Endodermal cell (in vitro differentiated cells): Measurements from ENCODE around the gene MAFB. TPM values are rescaled to one million over a fixed set of nuclear protein-coding genes. Genes with fewer than 3 reads are reported as not detected.
A peak's percentile ranks its signal among the peaks of the same experiment; 100 is the strongest.

ENCODE experiments used
- DNase-seq: peaks from one replicate; pipeline ENCODE4 v3.0.0-alpha.2; 2017
- H3K27ac ChIP-seq: 2 replicates; pipeline ENCODE4 v1.5.1; 2013; ENCODE audit warnings: mild to moderate bottlenecking, low read depth, low read length, moderate library complexity
- H3K27me3 ChIP-seq: 2 replicates; pipeline ENCODE4 v1.6.1; 2013; ENCODE audit warnings: mild to moderate bottlenecking, low read length, moderate library complexity; ENCODE audit not compliant: insufficient read depth, control insufficient read depth, poor library complexity, severe bottlenecking
- H3K36me3 ChIP-seq: 2 replicates; pipeline ENCODE4 v1.7.0; 2013; ENCODE audit warnings: mild to moderate bottlenecking, low read length, moderate library complexity; ENCODE audit not compliant: control insufficient read depth, insufficient read depth
- H3K4me1 ChIP-seq: one replicate; pipeline ENCODE4 v1.7.0; 2013; ENCODE audit warnings: low read length; ENCODE audit not compliant: control insufficient read depth, insufficient read depth
- H3K4me3 ChIP-seq: 2 replicates; pipeline ENCODE4 v1.5.1; 2013; ENCODE audit warnings: mild to moderate bottlenecking, low read length, moderate library complexity
- H3K9ac ChIP-seq: 2 replicates; pipeline ENCODE4 v1.6.1; 2013; ENCODE audit warnings: mild to moderate bottlenecking, low read length, moderate library complexity; ENCODE audit not compliant: poor library complexity, severe bottlenecking; ENCODE audit errors: extremely low read depth
- H3K9me3 ChIP-seq: 2 replicates; pipeline ENCODE4 v1.6.1; 2013; ENCODE audit warnings: mild to moderate bottlenecking, low read length, moderate library complexity; ENCODE audit not compliant: control insufficient read depth
- H3K27ac Mint-ChIP-seq: 2 replicates; pipeline ENCODE4 v1.8.0; 2020; ENCODE audit warnings: mixed read lengths
- H3K27me3 Mint-ChIP-seq: 2 replicates; pipeline ENCODE4 v1.8.0; 2021; ENCODE audit warnings: mild to moderate bottlenecking, mixed read lengths; ENCODE audit not compliant: insufficient read depth
- H3K36me3 Mint-ChIP-seq: 2 replicates; pipeline ENCODE4 v1.8.0; 2020; ENCODE audit warnings: low read depth, mixed read lengths
- H3K4me1 Mint-ChIP-seq: 2 replicates; pipeline ENCODE4 v1.8.0; 2020; ENCODE audit warnings: mixed read lengths
- H3K4me3 Mint-ChIP-seq: 2 replicates; pipeline ENCODE4 v1.8.0; 2020; ENCODE audit warnings: mild to moderate bottlenecking, moderate library complexity, mixed read lengths
- H3K9me3 Mint-ChIP-seq: 2 replicates; pipeline ENCODE4 v1.8.0; 2020; ENCODE audit warnings: mild to moderate bottlenecking, mixed read lengths
- WGBS, 2 experiments: methylation state at CpG; one replicate each; pipeline versions ENCODE4 v1.1.5 to v1.1.7; 2013; ENCODE audit warnings: missing lambda C conversion rate in 2 of 2, mixed read lengths in 1 of 2; ENCODE audit not compliant: insufficient coverage in 1 of 2, insufficient read length in 1 of 2; 5-methylcytosine and 5-hydroxymethylcytosine counted together
- total RNA-seq, 2 donors: library from RNA; stranded (reverse); fragmentation: NEBNext Ultra II Directional in 1 of 2; extraction: Animal tissue kit (Norgen Biotek cat#: 25700) in 1 of 2; gene quantifications; 2 replicates in 1 of 2; 3 replicates in 1 of 2; pipeline ENCODE4 v1.2.1, GENCODE V29; 2021
- TF ChIP-seq, protein P1 (sequence below): fragments of 200-600 bp; sonication (generic); conservative IDR thresholded peaks from 2 replicates; pipeline ENCODE4 v1.5.0; 2021; ENCODE audit warnings: antibody characterized with exemption, mild to moderate bottlenecking

Gene MAFB
- total RNA-seq, 2 donors from 2014 or later = 0.90 to 1.5 TPM

GRCh38 chr20:40728470-40728869 is 39.4 kb upstream of the MAFB start:
- H3K27ac Mint-ChIP-seq = no peak overlapping the region
- 95% methylated on average over 1 of the region's 1 CpG; no CpG with 5 or more reads in 1 of the 2 experiments for WGBS, 2 experiments

GRCh38 chr20:40727960-40728359 is 38.9 kb upstream of the MAFB start:
- Mint-ChIP-seq H3K27ac (no peak overlapping the region), H3K27me3 (no peaks in the 10 kb centered on the region), H3K4me3 (no peak overlapping the region), H3K9me3 (peaks cover 5% of the 10 kb centered on the region), H3K4me1 (peaks cover 8% of the 10 kb centered on the region), H3K36me3 (no peaks in the 10 kb centered on the region)
- Histone ChIP-seq H3K4me3 (no peak overlapping the region), H3K27me3 (no peaks in the 10 kb centered on the region), H3K36me3 (no peaks in the 10 kb centered on the region), H3K27ac (no peak overlapping the region), H3K4me1 (no peaks in the 10 kb centered on the region), H3K9me3 (no peaks in the 10 kb centered on the region), H3K9ac (no peak overlapping the region)
- TF ChIP-seq, protein P1, sequence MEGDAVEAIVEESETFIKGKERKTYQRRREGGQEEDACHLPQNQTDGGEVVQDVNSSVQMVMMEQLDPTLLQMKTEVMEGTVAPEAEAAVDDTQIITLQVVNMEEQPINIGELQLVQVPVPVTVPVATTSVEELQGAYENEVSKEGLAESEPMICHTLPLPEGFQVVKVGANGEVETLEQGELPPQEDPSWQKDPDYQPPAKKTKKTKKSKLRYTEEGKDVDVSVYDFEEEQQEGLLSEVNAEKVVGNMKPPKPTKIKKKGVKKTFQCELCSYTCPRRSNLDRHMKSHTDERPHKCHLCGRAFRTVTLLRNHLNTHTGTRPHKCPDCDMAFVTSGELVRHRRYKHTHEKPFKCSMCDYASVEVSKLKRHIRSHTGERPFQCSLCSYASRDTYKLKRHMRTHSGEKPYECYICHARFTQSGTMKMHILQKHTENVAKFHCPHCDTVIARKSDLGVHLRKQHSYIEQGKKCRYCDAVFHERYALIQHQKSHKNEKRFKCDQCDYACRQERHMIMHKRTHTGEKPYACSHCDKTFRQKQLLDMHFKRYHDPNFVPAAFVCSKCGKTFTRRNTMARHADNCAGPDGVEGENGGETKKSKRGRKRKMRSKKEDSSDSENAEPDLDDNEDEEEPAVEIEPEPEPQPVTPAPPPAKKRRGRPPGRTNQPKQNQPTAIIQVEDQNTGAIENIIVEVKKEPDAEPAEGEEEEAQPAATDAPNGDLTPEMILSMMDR = no peak
- no peak for DNase-seq

More at GRCh38 chr20:40728470-40728869, 39.4 kb upstream of the MAFB start:
- no peaks in the 10 kb centered on the region for H3K36me3 ChIP-seq
- peaks cover 8% of the 10 kb centered on the region for H3K4me1 Mint-ChIP-seq
- no peak overlapping the region for H3K27ac ChIP-seq
- TF ChIP-seq, protein P1 = peak; percentile 53
- no peaks in the 10 kb centered on the region for H3K27me3 ChIP-seq
- H3K9me3 Mint-ChIP-seq = peaks cover 5% of the 10 kb centered on the region
- no peak overlapping the region for H3K4me3 ChIP-seq
- no peak overlapping the region for H3K9ac ChIP-seq
- no peak overlapping the region for H3K4me3 Mint-ChIP-seq
- H3K27me3 Mint-ChIP-seq = no peaks in the 10 kb centered on the region
- DNase-seq = no peak
- H3K36me3 Mint-ChIP-seq = no peaks in the 10 kb centered on the region
- H3K4me1 ChIP-seq = no peaks in the 10 kb centered on the region
- no peaks in the 10 kb centered on the region for H3K9me3 ChIP-seq

GRCh38 chr20:40726776-40727175 is 37.7 kb upstream of the MAFB start:
- Mint-ChIP-seq H3K4me1 (peaks cover 8% of the 10 kb centered on the region), H3K9me3 (peaks cover 5% of the 10 kb centered on the region), H3K27me3 (no peaks in the 10 kb centered on the region), H3K36me3 (no peaks in the 10 kb centered on the region), H3K4me3 (no peak overlapping the region), H3K27ac (no peak overlapping the region)
- WGBS, 2 experiments = 100% methylated on average over 1 to 2 of the region's 3 CpGs
- Histone ChIP-seq H3K27me3 (no peaks in the 10 kb centered on the region), H3K36me3 (no peaks in the 10 kb centered on the region), H3K4me1 (no peaks in the 10 kb centered on the region), H3K4me3 (no peak overlapping the region), H3K9ac (no peak overlapping the region), H3K27ac (no peak overlapping the region), H3K9me3 (no peaks in the 10 kb centered on the region)
- TF ChIP-seq, protein P1 = no peak
- no peak for DNase-seq
